ENCODE data around the gene WDHD1.

Gene WDHD1

GRCh38 chr14:54931101-54931500 lies 95.8 kb downstream of the WDHD1 start:
- TF ChIP-seq SIN3A (IDR thresholded peaks at IDR 0.05; ENCODE audit: borderline replicate concordance, insufficient read depth, low read length): no peak
- no peak for TF ChIP-seq TAF1 (IDR thresholded peaks at IDR 0.05; ENCODE audit: borderline replicate concordance, insufficient read depth, low read length)
- no peak for TF ChIP-seq POLR2AphosphoS5 (IDR thresholded peaks at IDR 0.05; ENCODE audit: low read depth, low read length)
- no peak for TF ChIP-seq REST (IDR thresholded peaks at IDR 0.05; ENCODE audit: insufficient read depth in 1 of 2, low read depth in 2 of 2, low read length in 2 of 2)
- TF ChIP-seq FOXP2 (optimal IDR thresholded peaks at IDR 0.05; ENCODE audit: borderline replicate concordance, extremely low read depth, extremely low read length, insufficient read depth): no peak

GRCh38 chr14:54929556-54929955 lies 97.3 kb downstream of the WDHD1 start:
- no peak for TF ChIP-seq REST (IDR thresholded peaks at IDR 0.05; ENCODE audit: insufficient read depth in 1 of 2, low read depth in 2 of 2, low read length in 2 of 2)
- no peak for TF ChIP-seq POLR2AphosphoS5 (IDR thresholded peaks at IDR 0.05; ENCODE audit: low read depth, low read length)
- no peak for TF ChIP-seq FOXP2 (optimal IDR thresholded peaks at IDR 0.05; ENCODE audit: borderline replicate concordance, extremely low read depth, extremely low read length, insufficient read depth)
- TF ChIP-seq SIN3A (IDR thresholded peaks at IDR 0.05; ENCODE audit: borderline replicate concordance, insufficient read depth, low read length): no peak
- TF ChIP-seq TAF1 (IDR thresholded peaks at IDR 0.05; ENCODE audit: borderline replicate concordance, insufficient read depth, low read length): no peak

GRCh38 chr14:54928216-54928615 lies 98.7 kb downstream of the WDHD1 start:
- TF ChIP-seq SIN3A (IDR thresholded peaks at IDR 0.05; ENCODE audit: borderline replicate concordance, insufficient read depth, low read length) (no peak), TAF1 (IDR thresholded peaks at IDR 0.05; ENCODE audit: borderline replicate concordance, insufficient read depth, low read length) (no peak), FOXP2 (optimal IDR thresholded peaks at IDR 0.05; ENCODE audit: borderline replicate concordance, extremely low read depth, extremely low read length, insufficient read depth) (no peak), POLR2AphosphoS5 (IDR thresholded peaks at IDR 0.05; ENCODE audit: low read depth, low read length) (no peak), REST (IDR thresholded peaks at IDR 0.05; ENCODE audit: insufficient read depth in 1 of 2, low read depth in 2 of 2, low read length in 2 of 2) (no peak)

- TF ChIP-seq TAF1 (IDR thresholded peaks at IDR 0.05; ENCODE audit: borderline replicate concordance, insufficient read depth, low read length) (no peak), POLR2AphosphoS5 (IDR thresholded peaks at IDR 0.05; ENCODE audit: low read depth, low read length) (no peak), FOXP2 (optimal IDR thresholded peaks at IDR 0.05; ENCODE audit: borderline replicate concordance, extremely low read depth, extremely low read length, insufficient read depth) (no peak), REST (IDR thresholded peaks at IDR 0.05; ENCODE audit: insufficient read depth in 1 of 2, low read depth in 2 of 2, low read length in 2 of 2) (no peak), SIN3A (IDR thresholded peaks at IDR 0.05; ENCODE audit: borderline replicate concordance, insufficient read depth, low read length) (no peak)
Measured at GRCh38 chr14:54927551-54927950, 99.3 kb downstream of the WDHD1 start.

GRCh38 chr14:54922598-54922997 lies 104.3 kb downstream of the WDHD1 start:
- TF ChIP-seq POLR2AphosphoS5 (IDR thresholded peaks at IDR 0.05; ENCODE audit: low read depth, low read length) (no peak), SIN3A (IDR thresholded peaks at IDR 0.05; ENCODE audit: borderline replicate concordance, insufficient read depth, low read length) (no peak), FOXP2 (optimal IDR thresholded peaks at IDR 0.05; ENCODE audit: borderline replicate concordance, extremely low read depth, extremely low read length, insufficient read depth) (no peak)
